Endothelial cell (in vitro differentiated cells): Measurements from ENCODE around the gene CAPZB. TPM values are rescaled to one million over a fixed set of nuclear protein-coding genes. Genes with fewer than 3 reads are reported as not detected.
A peak's percentile ranks its signal among the peaks of the same experiment; 100 is the strongest.

Experiments used
- DNase-seq: peaks from one replicate; pipeline ENCODE4 v3.0.0; 2021; ENCODE audit warnings: low spot score
- H3K27ac Mint-ChIP-seq: one replicate; pipeline ENCODE4 v1.8.0; 2021; ENCODE audit warnings: mixed read lengths, inconsistent platforms; ENCODE audit not compliant: unreplicated experiment
- H3K27me3 Mint-ChIP-seq: one replicate; pipeline ENCODE4 v1.8.0; 2021; ENCODE audit warnings: mild to moderate bottlenecking, moderate library complexity, mixed read lengths, inconsistent platforms; ENCODE audit not compliant: unreplicated experiment
- H3K36me3 Mint-ChIP-seq: one replicate; pipeline ENCODE4 v1.8.0; 2021; ENCODE audit warnings: mild to moderate bottlenecking, low read depth, mixed read lengths, inconsistent platforms; ENCODE audit not compliant: unreplicated experiment
- H3K4me1 Mint-ChIP-seq: one replicate; pipeline ENCODE4 v1.8.0; 2021; ENCODE audit warnings: mild to moderate bottlenecking, mixed read lengths, inconsistent platforms; ENCODE audit not compliant: unreplicated experiment
- H3K4me3 Mint-ChIP-seq: one replicate; pipeline ENCODE4 v1.8.0; 2021; ENCODE audit warnings: mild to moderate bottlenecking, mixed read lengths, inconsistent platforms; ENCODE audit not compliant: unreplicated experiment
- H3K9me3 Mint-ChIP-seq: one replicate; pipeline ENCODE4 v1.8.0; 2021; ENCODE audit warnings: mixed read lengths, inconsistent platforms; ENCODE audit not compliant: unreplicated experiment
- total RNA-seq: library from RNA; stranded (reverse); fragmentation: NEBNext Ultra II Directional; extraction: Animal tissue kit (Norgen Biotek cat#: 25700); gene quantifications from one replicate; pipeline ENCODE4 v1.2.1, GENCODE V29; 2021; ENCODE audit not compliant: unreplicated experiment
- TF ChIP-seq, protein P1 (sequence below): fragments of 200-600 bp; sonication (generic); IDR thresholded peaks from one replicate; pipeline ENCODE4 v1.5.0; 2021; ENCODE audit warnings: antibody characterized with exemption; ENCODE audit not compliant: unreplicated experiment

CAPZB gene
- total RNA-seq, 1 donor from 2014 or later = 414 TPM

DNA sequence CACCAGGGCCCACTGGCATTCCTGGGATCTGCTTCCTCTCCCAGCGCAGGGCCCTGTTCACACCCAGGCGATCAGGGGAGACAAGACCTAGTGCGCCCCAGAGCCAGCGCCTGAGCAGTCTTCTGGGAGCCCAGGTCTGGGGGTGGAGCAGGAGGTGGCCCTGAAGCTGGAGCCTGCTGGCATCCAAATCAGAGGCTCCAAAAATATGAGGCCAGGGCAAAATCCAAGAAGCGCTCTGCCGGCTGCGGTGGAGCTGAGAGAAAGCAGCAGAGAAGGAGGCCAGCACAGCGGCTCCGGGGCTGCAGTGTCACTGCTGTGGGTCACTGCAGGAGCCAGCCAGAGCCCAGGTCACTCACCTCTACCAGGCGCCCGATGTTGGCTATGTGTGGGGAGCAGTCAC is 140.5 kb downstream of the CAPZB start:
- Mint-ChIP-seq H3K9me3 (no peaks in the 10 kb centered on the region), H3K4me1 (no peaks in the 10 kb centered on the region), H3K36me3 (peaks cover 31% of the 10 kb centered on the region), H3K27me3 (peaks cover 6% of the 10 kb centered on the region), H3K4me3 (no peak overlapping the region), H3K27ac (no peak overlapping the region)
- DNase-seq = no peak
- TF ChIP-seq, protein P1, sequence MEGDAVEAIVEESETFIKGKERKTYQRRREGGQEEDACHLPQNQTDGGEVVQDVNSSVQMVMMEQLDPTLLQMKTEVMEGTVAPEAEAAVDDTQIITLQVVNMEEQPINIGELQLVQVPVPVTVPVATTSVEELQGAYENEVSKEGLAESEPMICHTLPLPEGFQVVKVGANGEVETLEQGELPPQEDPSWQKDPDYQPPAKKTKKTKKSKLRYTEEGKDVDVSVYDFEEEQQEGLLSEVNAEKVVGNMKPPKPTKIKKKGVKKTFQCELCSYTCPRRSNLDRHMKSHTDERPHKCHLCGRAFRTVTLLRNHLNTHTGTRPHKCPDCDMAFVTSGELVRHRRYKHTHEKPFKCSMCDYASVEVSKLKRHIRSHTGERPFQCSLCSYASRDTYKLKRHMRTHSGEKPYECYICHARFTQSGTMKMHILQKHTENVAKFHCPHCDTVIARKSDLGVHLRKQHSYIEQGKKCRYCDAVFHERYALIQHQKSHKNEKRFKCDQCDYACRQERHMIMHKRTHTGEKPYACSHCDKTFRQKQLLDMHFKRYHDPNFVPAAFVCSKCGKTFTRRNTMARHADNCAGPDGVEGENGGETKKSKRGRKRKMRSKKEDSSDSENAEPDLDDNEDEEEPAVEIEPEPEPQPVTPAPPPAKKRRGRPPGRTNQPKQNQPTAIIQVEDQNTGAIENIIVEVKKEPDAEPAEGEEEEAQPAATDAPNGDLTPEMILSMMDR = no peak

DNA sequence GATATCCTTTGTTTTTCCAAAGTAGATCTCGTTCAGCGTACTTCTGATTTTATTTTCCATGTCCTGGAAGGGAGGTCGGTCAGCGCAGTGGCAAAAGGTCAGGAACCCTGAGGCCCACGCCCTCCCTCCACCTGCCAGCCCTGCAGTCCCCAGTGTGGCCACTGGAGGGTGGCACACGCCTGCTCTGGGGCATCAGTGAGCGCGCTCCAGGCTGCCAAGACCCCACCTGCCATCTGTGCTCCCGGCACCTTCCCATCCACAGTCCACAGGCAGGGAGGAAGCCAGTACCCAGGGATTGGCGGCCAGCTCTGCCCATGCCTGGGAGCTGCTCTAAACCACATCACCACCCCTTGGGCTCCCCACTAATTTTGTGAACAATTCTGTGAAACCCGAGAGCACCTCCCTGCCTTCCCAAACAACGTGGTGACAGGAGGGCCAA is 140.9 kb downstream of the CAPZB start:
- Mint-ChIP-seq H3K4me3 (no peak overlapping the region), H3K36me3 (peaks cover 31% of the 10 kb centered on the region), H3K27ac (no peak overlapping the region), H3K27me3 (peaks cover 6% of the 10 kb centered on the region), H3K4me1 (no peaks in the 10 kb centered on the region), H3K9me3 (no peaks in the 10 kb centered on the region)
- peak; percentile 73 for DNase-seq
- TF ChIP-seq, protein P1 = peak; percentile 78

DNA sequence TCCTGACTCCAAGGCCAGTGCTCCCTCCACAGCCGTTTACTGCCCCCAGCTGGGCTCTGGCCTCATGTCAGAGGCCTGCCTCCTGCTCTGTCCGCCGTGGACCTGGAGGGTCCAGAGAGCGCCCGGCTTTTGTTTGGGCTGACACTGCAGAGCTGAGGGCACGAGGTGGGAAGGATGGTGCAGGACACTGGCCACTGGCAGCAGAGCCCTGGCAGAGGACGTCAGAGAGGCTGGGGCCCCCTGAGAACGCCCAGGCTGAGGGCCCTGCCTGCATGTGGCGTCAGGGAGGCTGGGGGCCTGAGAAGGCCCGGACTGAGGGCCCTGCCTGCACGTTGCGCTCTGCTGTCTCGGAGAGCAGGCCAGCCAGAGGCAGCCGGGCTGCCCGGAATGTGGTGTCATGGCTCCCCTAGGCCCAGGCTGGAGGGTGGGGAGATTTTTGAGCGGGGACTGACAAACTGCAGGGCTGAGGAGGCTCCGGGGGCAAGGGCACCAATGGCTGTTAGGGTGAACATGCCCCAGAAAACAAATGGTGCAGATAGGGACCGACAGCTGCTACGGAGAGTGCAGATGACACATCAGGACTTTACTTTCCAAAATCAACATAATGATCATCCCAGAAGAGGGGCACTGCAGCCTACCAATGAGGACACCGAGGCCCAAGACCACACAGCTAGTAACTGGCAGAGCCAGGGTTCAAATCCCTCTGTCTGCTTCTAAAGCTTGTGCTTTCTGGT is 141.6 kb downstream of the CAPZB start:
- Mint-ChIP-seq H3K27ac (no peak overlapping the region), H3K9me3 (no peaks in the 10 kb centered on the region), H3K27me3 (peaks cover 4% of the 10 kb centered on the region), H3K36me3 (peaks cover 31% of the 10 kb centered on the region), H3K4me3 (no peak overlapping the region), H3K4me1 (no peaks in the 10 kb centered on the region)
- DNase-seq = no peak
- TF ChIP-seq, protein P1 = no peak

DNA sequence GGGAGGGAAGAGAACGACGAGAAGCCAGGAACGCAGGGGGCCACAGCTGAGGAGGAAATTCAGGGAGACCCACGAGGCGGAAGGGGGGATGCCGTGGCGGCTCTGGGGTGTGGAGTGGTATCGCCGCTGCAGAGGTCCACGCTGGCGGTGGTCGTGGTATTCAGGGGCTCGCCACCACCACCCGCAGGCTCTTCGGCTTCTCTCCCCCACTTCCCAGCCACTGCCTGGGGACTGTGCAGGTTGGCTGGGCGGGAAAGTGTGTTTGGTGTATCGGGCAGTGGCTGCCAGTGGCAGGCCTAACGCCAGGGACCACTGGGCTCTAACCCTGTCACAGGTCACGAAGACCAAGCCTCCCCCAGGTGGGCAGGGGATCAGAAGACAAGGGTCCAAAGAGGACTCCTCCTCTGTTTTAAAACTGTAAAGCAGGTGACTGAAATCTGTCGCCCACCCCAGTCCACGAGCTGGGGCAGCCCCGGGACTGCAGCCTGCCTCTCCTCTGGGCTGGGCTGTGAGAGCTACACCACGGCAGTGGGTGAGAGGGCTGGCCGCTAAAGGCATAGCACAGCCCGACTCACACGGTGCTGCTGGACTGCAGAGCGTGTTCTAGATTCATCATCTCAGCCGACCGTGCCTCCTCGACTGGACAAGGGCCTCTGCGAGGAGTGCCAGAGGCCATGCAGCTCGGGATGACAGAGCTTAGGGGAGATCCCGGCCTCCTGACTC is 142.3 kb downstream of the CAPZB start:
- H3K27ac Mint-ChIP-seq = no peak overlapping the region

More for the DNA sequence above, 142.3 kb downstream of the CAPZB start:
- Mint-ChIP-seq H3K4me3 (peak overlapping the region; percentile 76), H3K27me3 (peaks cover 4% of the 10 kb centered on the region), H3K9me3 (no peaks in the 10 kb centered on the region), H3K36me3 (peaks cover 31% of the 10 kb centered on the region), H3K4me1 (no peaks in the 10 kb centered on the region)
- TF ChIP-seq, protein P1 = no peak
- no peak for DNase-seq
